ENCODE data around the gene TMEM47.

Gene TMEM47

DNA sequence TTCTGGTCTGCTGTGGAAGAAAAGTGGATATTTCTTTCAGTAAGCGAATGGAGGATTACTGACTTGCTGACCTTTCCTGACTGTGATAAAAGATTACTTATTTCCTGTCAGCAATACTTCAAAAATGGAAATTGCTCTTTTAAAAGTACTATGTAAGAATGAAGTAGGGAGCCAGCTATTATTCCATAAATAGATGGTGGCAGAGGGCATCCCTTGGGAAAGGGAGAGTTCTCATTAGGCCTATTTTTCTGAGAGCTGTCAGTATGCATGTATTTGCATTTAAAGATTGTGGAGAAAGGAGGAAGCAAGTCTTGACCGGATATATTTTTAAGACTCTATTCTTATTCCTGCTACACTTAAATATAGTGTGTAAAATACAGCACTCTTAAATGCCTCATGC, 37.2 kb downstream of the TMEM47 start:
- Histone ChIP-seq H3K27ac (ENCODE audit: low read depth, low read length) (no peak overlapping the region), H3K4me3 (ENCODE audit: low read length) (no peak overlapping the region), H3K79me2 (ENCODE audit: control insufficient read depth, insufficient read depth, low read length) (no peaks in the 10 kb centered on the region), H2BK5ac (ENCODE audit: low read length) (no peak overlapping the region), H3K18ac (ENCODE audit: low read length) (no peak overlapping the region), H3K4me1 (ENCODE audit: control insufficient read depth, low read depth, low read length) (no peaks in the 10 kb centered on the region), H3K27me3 (ENCODE audit: insufficient read depth, low read length, poor library complexity) (no peaks in the 10 kb centered on the region), H2AK5ac (ENCODE audit: low read length) (no peak overlapping the region), H3K9ac (ENCODE audit: low read length) (no peak overlapping the region), H4K8ac (ENCODE audit: low read depth, low read length) (no peak overlapping the region), H3K56ac (ENCODE audit: low read length) (no peak overlapping the region), H4K5ac (ENCODE audit: low read length) (no peak overlapping the region), H3K36me3 (ENCODE audit: control insufficient read depth, insufficient read depth, low read length) (no peaks in the 10 kb centered on the region), H3K4me2 (ENCODE audit: low read length) (no peak overlapping the region), H3K79me1 (ENCODE audit: low read length) (no peaks in the 10 kb centered on the region), H2BK15ac (replicated peaks; ENCODE audit: low read depth) (no peak overlapping the region), H3K23ac (ENCODE audit: low read length) (no peak overlapping the region), H3K4ac (ENCODE audit: low read depth, low read length) (no peak overlapping the region), H2BK120ac (ENCODE audit: low read depth, low read length) (no peak overlapping the region)
- WGBS (ENCODE audit: extremely low coverage, insufficient coverage, low lambda C conversion rate), result no CpG with 5 or more reads among the region's 2 CpGs
- no peak for DNase-seq

GRCh38 chrX:34612036-34612435, 45.0 kb downstream of the TMEM47 start:
- H3K27ac ChIP-seq (ENCODE audit: low read depth, low read length), result no peak overlapping the region
- H4K5ac ChIP-seq (ENCODE audit: low read length), result no peak overlapping the region
- H3K79me2 ChIP-seq (ENCODE audit: control insufficient read depth, insufficient read depth, low read length), result no peaks in the 10 kb centered on the region
- no peak overlapping the region for H2BK120ac ChIP-seq (ENCODE audit: low read depth, low read length)
- H3K56ac ChIP-seq (ENCODE audit: low read length), result no peak overlapping the region
- H3K4ac ChIP-seq (ENCODE audit: low read depth, low read length), result no peak overlapping the region
- no peak overlapping the region for H2BK5ac ChIP-seq (ENCODE audit: low read length)
- no peaks in the 10 kb centered on the region for H3K36me3 ChIP-seq (ENCODE audit: control insufficient read depth, insufficient read depth, low read length)
- no peak overlapping the region for H3K9ac ChIP-seq (ENCODE audit: low read length)
- H4K8ac ChIP-seq (ENCODE audit: low read depth, low read length), result no peak overlapping the region
- no peak overlapping the region for H3K4me2 ChIP-seq (ENCODE audit: low read length)
- no peaks in the 10 kb centered on the region for H3K79me1 ChIP-seq (ENCODE audit: low read length)
- H3K4me1 ChIP-seq (ENCODE audit: control insufficient read depth, low read depth, low read length), result no peaks in the 10 kb centered on the region
- H2BK15ac ChIP-seq (replicated peaks; ENCODE audit: low read depth), result no peak overlapping the region
- no peaks in the 10 kb centered on the region for H3K27me3 ChIP-seq (ENCODE audit: insufficient read depth, low read length, poor library complexity)
- no peak for DNase-seq
- no peak overlapping the region for H3K18ac ChIP-seq (ENCODE audit: low read length)
- WGBS (ENCODE audit: extremely low coverage, insufficient coverage, low lambda C conversion rate), result no CpG with 5 or more reads among the region's 4 CpGs
- no peak overlapping the region for H3K23ac ChIP-seq (ENCODE audit: low read length)
- H2AK5ac ChIP-seq (ENCODE audit: low read length), result no peak overlapping the region
- no peak overlapping the region for H3K4me3 ChIP-seq (ENCODE audit: low read length)

- no peak for DNase-seq
- no peak overlapping the region for H3K4me2 ChIP-seq (ENCODE audit: low read length)
- H3K23ac ChIP-seq (ENCODE audit: low read length), result no peak overlapping the region
- H3K36me3 ChIP-seq (ENCODE audit: control insufficient read depth, insufficient read depth, low read length), result no peaks in the 10 kb centered on the region
- no peak overlapping the region for H3K4ac ChIP-seq (ENCODE audit: low read depth, low read length)
- H3K27ac ChIP-seq (ENCODE audit: low read depth, low read length), result no peak overlapping the region
- H2BK15ac ChIP-seq (replicated peaks; ENCODE audit: low read depth), result no peak overlapping the region
- H3K79me2 ChIP-seq (ENCODE audit: control insufficient read depth, insufficient read depth, low read length), result no peaks in the 10 kb centered on the region
- no peak overlapping the region for H2BK5ac ChIP-seq (ENCODE audit: low read length)
- H4K8ac ChIP-seq (ENCODE audit: low read depth, low read length), result no peak overlapping the region
- H3K4me3 ChIP-seq (ENCODE audit: low read length), result no peak overlapping the region
- H3K56ac ChIP-seq (ENCODE audit: low read length), result no peak overlapping the region
- no CpG with 5 or more reads among the region's 1 CpG for WGBS (ENCODE audit: extremely low coverage, insufficient coverage, low lambda C conversion rate)
- H3K18ac ChIP-seq (ENCODE audit: low read length), result no peak overlapping the region
- H4K5ac ChIP-seq (ENCODE audit: low read length), result no peak overlapping the region
- H2BK120ac ChIP-seq (ENCODE audit: low read depth, low read length), result no peak overlapping the region
- H3K4me1 ChIP-seq (ENCODE audit: control insufficient read depth, low read depth, low read length), result no peaks in the 10 kb centered on the region
- H3K79me1 ChIP-seq (ENCODE audit: low read length), result no peaks in the 10 kb centered on the region
- no peaks in the 10 kb centered on the region for H3K27me3 ChIP-seq (ENCODE audit: insufficient read depth, low read length, poor library complexity)
- no peak overlapping the region for H3K9ac ChIP-seq (ENCODE audit: low read length)
- H2AK5ac ChIP-seq (ENCODE audit: low read length), result no peak overlapping the region
Measured at GRCh38 chrX:34598362-34598761, 58.7 kb downstream of the TMEM47 start.

- no peak overlapping the region for H3K27ac ChIP-seq (ENCODE audit: low read depth, low read length)
- no peak overlapping the region for H3K4ac ChIP-seq (ENCODE audit: low read depth, low read length)
- no peak overlapping the region for H3K4me2 ChIP-seq (ENCODE audit: low read length)
- H3K79me1 ChIP-seq (ENCODE audit: low read length), result no peaks in the 10 kb centered on the region
- no peaks in the 10 kb centered on the region for H3K36me3 ChIP-seq (ENCODE audit: control insufficient read depth, insufficient read depth, low read length)
- no peaks in the 10 kb centered on the region for H3K27me3 ChIP-seq (ENCODE audit: insufficient read depth, low read length, poor library complexity)
- H3K23ac ChIP-seq (ENCODE audit: low read length), result no peak overlapping the region
- H3K9ac ChIP-seq (ENCODE audit: low read length), result no peak overlapping the region
- no peak overlapping the region for H3K56ac ChIP-seq (ENCODE audit: low read length)
- H4K8ac ChIP-seq (ENCODE audit: low read depth, low read length), result no peak overlapping the region
- H4K5ac ChIP-seq (ENCODE audit: low read length), result no peak overlapping the region
- DNase-seq, result no peak
- no peak overlapping the region for H2BK120ac ChIP-seq (ENCODE audit: low read depth, low read length)
- H2BK5ac ChIP-seq (ENCODE audit: low read length), result no peak overlapping the region
- H2BK15ac ChIP-seq (replicated peaks; ENCODE audit: low read depth), result no peak overlapping the region
- H3K4me1 ChIP-seq (ENCODE audit: control insufficient read depth, low read depth, low read length), result no peaks in the 10 kb centered on the region
- no peak overlapping the region for H3K18ac ChIP-seq (ENCODE audit: low read length)
- no peaks in the 10 kb centered on the region for H3K79me2 ChIP-seq (ENCODE audit: control insufficient read depth, insufficient read depth, low read length)
- no peak overlapping the region for H2AK5ac ChIP-seq (ENCODE audit: low read length)
- 100% methylated on average over 2 of the region's 3 CpGs for WGBS (ENCODE audit: extremely low coverage, insufficient coverage, low lambda C conversion rate)
- H3K4me3 ChIP-seq (ENCODE audit: low read length), result no peak overlapping the region
Measured at GRCh38 chrX:34586936-34587335, 70.1 kb downstream of the TMEM47 start.

GRCh38 chrX:34586346-34586911, 70.7 kb downstream of the TMEM47 start:
- Histone ChIP-seq H3K4me1 (ENCODE audit: control insufficient read depth, low read depth, low read length) (no peaks in the 10 kb centered on the region), H4K5ac (ENCODE audit: low read length) (no peak overlapping the region), H3K27ac (ENCODE audit: low read depth, low read length) (no peak overlapping the region), H3K18ac (ENCODE audit: low read length) (no peak overlapping the region), H3K56ac (ENCODE audit: low read length) (no peak overlapping the region), H2BK5ac (ENCODE audit: low read length) (no peak overlapping the region), H3K9ac (ENCODE audit: low read length) (no peak overlapping the region), H2AK5ac (ENCODE audit: low read length) (no peak overlapping the region), H3K4me3 (ENCODE audit: low read length) (no peak overlapping the region), H3K27me3 (ENCODE audit: insufficient read depth, low read length, poor library complexity) (no peaks in the 10 kb centered on the region), H3K79me2 (ENCODE audit: control insufficient read depth, insufficient read depth, low read length) (no peaks in the 10 kb centered on the region), H3K79me1 (ENCODE audit: low read length) (no peaks in the 10 kb centered on the region), H2BK120ac (ENCODE audit: low read depth, low read length) (no peak overlapping the region), H3K4me2 (ENCODE audit: low read length) (no peak overlapping the region), H4K8ac (ENCODE audit: low read depth, low read length) (no peak overlapping the region), H3K23ac (ENCODE audit: low read length) (no peak overlapping the region), H3K4ac (ENCODE audit: low read depth, low read length) (no peak overlapping the region), H2BK15ac (replicated peaks; ENCODE audit: low read depth) (no peak overlapping the region), H3K36me3 (ENCODE audit: control insufficient read depth, insufficient read depth, low read length) (no peaks in the 10 kb centered on the region)
- WGBS (ENCODE audit: extremely low coverage, insufficient coverage, low lambda C conversion rate), result no CpG with 5 or more reads among the region's 4 CpGs
- DNase-seq, result no peak

DNA sequence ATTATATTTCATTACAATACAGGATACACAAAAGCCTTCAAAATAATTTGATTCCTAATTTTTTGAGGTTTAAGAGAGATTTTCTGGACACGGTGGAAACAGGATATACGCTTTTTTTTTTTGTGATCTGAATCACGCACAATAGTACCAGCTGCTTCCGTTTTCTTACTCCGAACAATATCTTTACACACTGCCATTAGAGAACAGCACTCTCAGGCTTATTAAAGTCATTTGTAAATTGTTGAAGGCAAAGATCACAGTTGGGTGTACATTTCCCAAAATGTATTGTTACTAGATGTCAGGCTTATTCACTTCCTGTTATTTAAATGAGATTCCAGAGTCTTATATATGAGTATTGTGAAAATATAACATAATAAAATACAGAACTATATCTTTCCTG, 71.5 kb downstream of the TMEM47 start:
- Histone ChIP-seq H4K8ac (ENCODE audit: low read depth, low read length) (no peak overlapping the region), H3K27ac (ENCODE audit: low read depth, low read length) (no peak overlapping the region), H3K27me3 (ENCODE audit: insufficient read depth, low read length, poor library complexity) (no peaks in the 10 kb centered on the region)

More for the DNA sequence above, 71.5 kb downstream of the TMEM47 start:
- H3K56ac ChIP-seq (ENCODE audit: low read length), result no peak overlapping the region
- no peak overlapping the region for H2BK120ac ChIP-seq (ENCODE audit: low read depth, low read length)
- H3K79me2 ChIP-seq (ENCODE audit: control insufficient read depth, insufficient read depth, low read length), result no peaks in the 10 kb centered on the region
- H2BK15ac ChIP-seq (replicated peaks; ENCODE audit: low read depth), result no peak overlapping the region
- no peaks in the 10 kb centered on the region for H3K36me3 ChIP-seq (ENCODE audit: control insufficient read depth, insufficient read depth, low read length)
- H3K4me2 ChIP-seq (ENCODE audit: low read length), result no peak overlapping the region
- H3K23ac ChIP-seq (ENCODE audit: low read length), result no peak overlapping the region
- no peak overlapping the region for H4K5ac ChIP-seq (ENCODE audit: low read length)
- no peak overlapping the region for H3K9ac ChIP-seq (ENCODE audit: low read length)
- no peak overlapping the region for H3K18ac ChIP-seq (ENCODE audit: low read length)
- no peak overlapping the region for H2BK5ac ChIP-seq (ENCODE audit: low read length)
- no peaks in the 10 kb centered on the region for H3K4me1 ChIP-seq (ENCODE audit: control insufficient read depth, low read depth, low read length)
- H2AK5ac ChIP-seq (ENCODE audit: low read length), result no peak overlapping the region
- H3K4ac ChIP-seq (ENCODE audit: low read depth, low read length), result no peak overlapping the region
- H3K4me3 ChIP-seq (ENCODE audit: low read length), result no peak overlapping the region
- WGBS (ENCODE audit: extremely low coverage, insufficient coverage, low lambda C conversion rate), result no CpG with 5 or more reads among the region's 5 CpGs
- H3K79me1 ChIP-seq (ENCODE audit: low read length), result no peaks in the 10 kb centered on the region
- no peak for DNase-seq
